Astrocyte of the spinal cord (primary cell): ENCODE measurements around the gene C2orf74.
A peak's percentile ranks its signal among the peaks of the same experiment; 100 is the strongest.

ENCODE experiments used
- DNase-seq: peaks from one replicate; pipeline ENCODE4 v3.0.0; 2011; ENCODE audit warnings: low read depth, low spot score
- H3K4me3 ChIP-seq: 2 replicates; pipeline ENCODE4 v1.5.1; 2011; ENCODE audit warnings: low read depth, mild to moderate bottlenecking, low read length, moderate library complexity
- in situ Hi-C: cut with HindIII; loops from 2 replicates; pipeline ENCODE4 v1.10.0; 2017; ENCODE audit warnings: low sequenced_read_pairs
- TF ChIP-seq, protein P1 (sequence below): IDR thresholded peaks from 2 replicates; pipeline ENCODE4 v1.5.1; 2012; ENCODE audit warnings: low read depth, mild to moderate bottlenecking, low read length, inconsistent platforms

C2orf74 gene

GRCh38 chr2:61178603-61179545 is 16.9 kb downstream of the C2orf74 start:
- in situ Hi-C loops: no loop called here
- H3K4me3 ChIP-seq: peak overlapping the region; percentile 57
- TF ChIP-seq, protein P1, sequence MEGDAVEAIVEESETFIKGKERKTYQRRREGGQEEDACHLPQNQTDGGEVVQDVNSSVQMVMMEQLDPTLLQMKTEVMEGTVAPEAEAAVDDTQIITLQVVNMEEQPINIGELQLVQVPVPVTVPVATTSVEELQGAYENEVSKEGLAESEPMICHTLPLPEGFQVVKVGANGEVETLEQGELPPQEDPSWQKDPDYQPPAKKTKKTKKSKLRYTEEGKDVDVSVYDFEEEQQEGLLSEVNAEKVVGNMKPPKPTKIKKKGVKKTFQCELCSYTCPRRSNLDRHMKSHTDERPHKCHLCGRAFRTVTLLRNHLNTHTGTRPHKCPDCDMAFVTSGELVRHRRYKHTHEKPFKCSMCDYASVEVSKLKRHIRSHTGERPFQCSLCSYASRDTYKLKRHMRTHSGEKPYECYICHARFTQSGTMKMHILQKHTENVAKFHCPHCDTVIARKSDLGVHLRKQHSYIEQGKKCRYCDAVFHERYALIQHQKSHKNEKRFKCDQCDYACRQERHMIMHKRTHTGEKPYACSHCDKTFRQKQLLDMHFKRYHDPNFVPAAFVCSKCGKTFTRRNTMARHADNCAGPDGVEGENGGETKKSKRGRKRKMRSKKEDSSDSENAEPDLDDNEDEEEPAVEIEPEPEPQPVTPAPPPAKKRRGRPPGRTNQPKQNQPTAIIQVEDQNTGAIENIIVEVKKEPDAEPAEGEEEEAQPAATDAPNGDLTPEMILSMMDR: no peak
- no peak for DNase-seq

- in situ Hi-C loops: no loop called here
- H3K4me3 ChIP-seq: peak overlapping the region; percentile 3
Measured at GRCh38 chr2:61179701-61180639, 18.0 kb downstream of the C2orf74 start.

GRCh38 chr2:61180686-61181085 is 18.7 kb downstream of the C2orf74 start:
- in situ Hi-C loops: no loop called here
- no peak for DNase-seq
- no peak overlapping the region for H3K4me3 ChIP-seq
- TF ChIP-seq, protein P1: no peak

More at GRCh38 chr2:61179701-61180639, 18.0 kb downstream of the C2orf74 start:
- DNase-seq: peak; percentile 66
- TF ChIP-seq, protein P1: no peak

- DNase-seq: no peak
- in situ Hi-C loops: no loop called here
- no peak overlapping the region for H3K4me3 ChIP-seq
- TF ChIP-seq, protein P1: no peak
Measured at GRCh38 chr2:61181382-61182058, 19.5 kb downstream of the C2orf74 start.

GRCh38 chr2:61182059-61182383 is 20.0 kb downstream of the C2orf74 start:
- no peak overlapping the region for H3K4me3 ChIP-seq
- TF ChIP-seq, protein P1: no peak
- DNase-seq: no peak
- in situ Hi-C loops: no loop called here

- no peak for DNase-seq
- in situ Hi-C loops: no loop called here
- H3K4me3 ChIP-seq: no peak overlapping the region
- TF ChIP-seq, protein P1: no peak
Measured at GRCh38 chr2:61183795-61184194, 21.8 kb downstream of the C2orf74 start.
